SK-N-MC (cell line): ENCODE measurements around the gene MAP4K4.

Experiments
- EZH2 ChIP-seq: fragments of 200-600 bp; sonication (generic); IDR thresholded peaks from one replicate; pipeline ENCODE4 v1.6.1; 2017; ENCODE audit warnings: antibody characterized with exemption
- FOXP2 ChIP-seq: optimal IDR thresholded peaks from 2 replicates; pipeline ENCODE3; 2011; ENCODE audit warnings: mild to moderate bottlenecking, moderate library complexity; ENCODE audit not compliant: insufficient read depth; ENCODE audit errors: extremely low read length, control extremely low read depth
- POLR2AphosphoS5 ChIP-seq: IDR thresholded peaks from 2 replicates; pipeline ENCODE4 v1.6.1; 2012; ENCODE audit warnings: mild to moderate bottlenecking, low read depth, low read length, borderline replicate concordance

- TF ChIP-seq POLR2AphosphoS5 (no peak), FOXP2 (no peak), EZH2 (no peak)
These were observed 23.6 kb upstream of the MAP4K4 start for GRCh38 chr2:101673920-101674319.
